H9 (cell line): ENCODE data around the gene DTHD1. TPM values are rescaled to one million over a fixed set of nuclear protein-coding genes. Genes with fewer than 3 reads are reported as not detected.

ENCODE experiments used
- DNase-seq: peaks from one replicate; pipeline ENCODE4 v3.0.0-alpha.2; 2017
- H2AFZ ChIP-seq: one replicate; pipeline ENCODE4 v1.6.1; 2013; ENCODE audit warnings: mild to moderate bottlenecking, low read length, control low read depth, moderate library complexity
- H2AK5ac ChIP-seq: 2 replicates; pipeline ENCODE4 v1.6.1; 2013; ENCODE audit warnings: low read length, control low read depth, mixed read lengths; ENCODE audit not compliant: insufficient read length
- H2BK120ac ChIP-seq: one replicate; pipeline ENCODE4 v1.6.1; 2013; ENCODE audit warnings: low read depth, mild to moderate bottlenecking, low read length, control low read depth, inconsistent platforms; ENCODE audit not compliant: poor library complexity, severe bottlenecking
- H2BK12ac ChIP-seq: 2 replicates; pipeline ENCODE4 v1.6.1; 2013; ENCODE audit warnings: low read length, control low read depth, mixed read lengths, low read depth; ENCODE audit not compliant: insufficient read length
- H2BK15ac ChIP-seq: 2 replicates; pipeline ENCODE4 v1.6.1; 2013; ENCODE audit warnings: low read depth, low read length, control low read depth
- H2BK20ac ChIP-seq: one replicate; pipeline ENCODE4 v1.6.1; 2013; ENCODE audit warnings: low read depth, mild to moderate bottlenecking, low read length, control low read depth, inconsistent platforms; ENCODE audit not compliant: poor library complexity, severe bottlenecking
- H2BK5ac ChIP-seq: 2 replicates; pipeline ENCODE4 v1.6.1; 2013; ENCODE audit warnings: low read length, control low read depth, mixed read lengths; ENCODE audit not compliant: insufficient read length
- H3K14ac ChIP-seq: 2 replicates; pipeline ENCODE4 v1.6.1; 2013; ENCODE audit warnings: low read length, control low read depth; ENCODE audit not compliant: insufficient read depth
- H3K18ac ChIP-seq: 2 replicates; pipeline ENCODE4 v1.6.1; 2013; ENCODE audit warnings: low read depth, mild to moderate bottlenecking, mixed read lengths, low read length, control low read depth; ENCODE audit not compliant: insufficient read length
- H3K23ac ChIP-seq: 2 replicates; pipeline ENCODE4 v1.6.1; 2013; ENCODE audit warnings: low read length, control low read depth, mixed read lengths, low read depth; ENCODE audit not compliant: insufficient read length
- H3K23me2 ChIP-seq: 2 replicates; pipeline ENCODE4 v1.6.1; 2013; ENCODE audit warnings: low read depth, mild to moderate bottlenecking, mixed read lengths, low read length, control low read depth; ENCODE audit not compliant: insufficient read length, poor library complexity, severe bottlenecking
- H3K27ac ChIP-seq: 2 replicates; pipeline ENCODE4 v1.5.1; 2013; ENCODE audit warnings: low read length, control low read depth, mixed read lengths, low read depth; ENCODE audit not compliant: insufficient read length
- H3K27me3 ChIP-seq: 2 replicates; pipeline ENCODE4 v1.6.1; 2013; ENCODE audit warnings: low read length, control low read depth, inconsistent platforms; ENCODE audit not compliant: insufficient read depth
- H3K4ac ChIP-seq: 2 replicates; pipeline ENCODE4 v1.6.1; 2013; ENCODE audit warnings: low read depth, mild to moderate bottlenecking, control low read depth, inconsistent platforms, low read length, moderate library complexity
- H3K4me1 ChIP-seq: 2 replicates; pipeline ENCODE4 v1.6.1; 2013; ENCODE audit warnings: low read length, control low read depth, inconsistent platforms; ENCODE audit not compliant: insufficient read depth
- H3K4me2 ChIP-seq: 2 replicates; pipeline ENCODE4 v1.6.1; 2013; ENCODE audit warnings: low read length, control low read depth, mixed read lengths; ENCODE audit not compliant: insufficient read length, insufficient read depth
- H3K56ac ChIP-seq: 2 replicates; pipeline ENCODE4 v1.6.1; 2013; ENCODE audit warnings: low read depth, mild to moderate bottlenecking, mixed read lengths, low read length, control low read depth; ENCODE audit not compliant: insufficient read length
- H3K79me1 ChIP-seq: 2 replicates; pipeline ENCODE4 v1.6.1; 2013; ENCODE audit warnings: low read depth, mild to moderate bottlenecking, moderate library complexity, low read length, control low read depth, inconsistent platforms; ENCODE audit not compliant: insufficient read depth, poor library complexity, severe bottlenecking
- H3K79me2 ChIP-seq: 2 replicates; pipeline ENCODE4 v1.6.1; 2013; ENCODE audit warnings: low read length, control low read depth, inconsistent platforms; ENCODE audit not compliant: insufficient read depth
- H3K9ac ChIP-seq: 2 replicates; pipeline ENCODE4 v1.6.1; 2013; ENCODE audit warnings: low read length, control low read depth, mixed read lengths; ENCODE audit not compliant: insufficient read length; ENCODE audit errors: extremely low read depth
- H3K9me3 ChIP-seq: one replicate; pipeline ENCODE4 v1.6.1; 2013; ENCODE audit warnings: low read depth, low read length, inconsistent platforms; ENCODE audit not compliant: control insufficient read depth
- H3T11ph ChIP-seq: one replicate; pipeline ENCODE4 v1.6.1; 2013; ENCODE audit warnings: mild to moderate bottlenecking, low read length, control low read depth, inconsistent platforms
- H4K20me1 ChIP-seq: one replicate; pipeline ENCODE4 v1.6.1; 2013; ENCODE audit not compliant: control insufficient read depth, insufficient read length, insufficient read depth
- H4K5ac ChIP-seq: 2 replicates; pipeline ENCODE4 v1.6.1; 2013; ENCODE audit warnings: low read depth, mild to moderate bottlenecking, mixed read lengths, low read length, control low read depth; ENCODE audit not compliant: insufficient read length
- H4K8ac ChIP-seq: replicated peaks from 2 replicates; pipeline ENCODE4 v1.6.1; 2013; ENCODE audit warnings: low read length, control low read depth, mixed read lengths, low read depth; ENCODE audit not compliant: insufficient read length
- H4K91ac ChIP-seq: 2 replicates; pipeline ENCODE4 v1.6.1; 2013; ENCODE audit warnings: low read depth, mild to moderate bottlenecking, moderate library complexity, mixed read lengths, low read length, control low read depth; ENCODE audit not compliant: insufficient read length
- H3K27ac Mint-ChIP-seq, 3 experiments: 2 replicates in 2 of 3; 3 replicates in 1 of 3; pipeline ENCODE4 v1.8.0; 2020 to 2021; ENCODE audit warnings: mixed read lengths in 3 of 3, mild to moderate bottlenecking in 1 of 3, moderate library complexity in 1 of 3
- H3K27me3 Mint-ChIP-seq: 2 replicates; pipeline ENCODE4 v1.8.0; 2021; ENCODE audit warnings: low read depth, mild to moderate bottlenecking, moderate library complexity, mixed read lengths
- H3K36me3 Mint-ChIP-seq, 3 experiments: 2 replicates in 2 of 3; 3 replicates in 1 of 3; pipeline ENCODE4 v1.8.0; 2020 to 2021; ENCODE audit warnings: low read depth in 3 of 3, mixed read lengths in 3 of 3; ENCODE audit not compliant: insufficient read depth in 1 of 3
- H3K4me1 Mint-ChIP-seq, 2 experiments: 2 replicates each; pipeline ENCODE4 v1.8.0; 2020; ENCODE audit warnings: mixed read lengths in 2 of 2
- H3K4me3 Mint-ChIP-seq, 2 experiments: 2 replicates in 1 of 2; 3 replicates in 1 of 2; pipeline ENCODE4 v1.8.0; 2020 to 2021; ENCODE audit warnings: mild to moderate bottlenecking in 2 of 2, mixed read lengths in 2 of 2, moderate library complexity in 1 of 2
- H3K9me3 Mint-ChIP-seq, 2 experiments: 2 replicates in 1 of 2; 3 replicates in 1 of 2; pipeline ENCODE4 v1.8.0; 2020; ENCODE audit warnings: mild to moderate bottlenecking in 2 of 2, mixed read lengths in 2 of 2, moderate library complexity in 1 of 2
- CTCF ChIP-seq: fragments of 200-600 bp; sonication (generic); conservative IDR thresholded peaks from 3 replicates; pipeline ENCODE4 v1.8.0; 2021; ENCODE audit warnings: antibody characterized with exemption, mild to moderate bottlenecking
- WGBS: extraction: QIAGEN DNeasy Blood & Tissue Kit; methylation state at CpG from one replicate; pipeline ENCODE4 v1.1.7; 2013; ENCODE audit warnings: missing lambda C conversion rate, low lambda C conversion rate, mixed read lengths; ENCODE audit not compliant: insufficient read length; ENCODE audit errors: extremely low coverage; 5-methylcytosine and 5-hydroxymethylcytosine counted together
- total RNA-seq: library from RNA; stranded (reverse); gene quantifications from 2 replicates; pipeline ENCODE4 v1.2.1, GENCODE V29; 2021

DTHD1 gene
- total RNA-seq, 1 experiment from 2014 or later: not detected

DNA sequence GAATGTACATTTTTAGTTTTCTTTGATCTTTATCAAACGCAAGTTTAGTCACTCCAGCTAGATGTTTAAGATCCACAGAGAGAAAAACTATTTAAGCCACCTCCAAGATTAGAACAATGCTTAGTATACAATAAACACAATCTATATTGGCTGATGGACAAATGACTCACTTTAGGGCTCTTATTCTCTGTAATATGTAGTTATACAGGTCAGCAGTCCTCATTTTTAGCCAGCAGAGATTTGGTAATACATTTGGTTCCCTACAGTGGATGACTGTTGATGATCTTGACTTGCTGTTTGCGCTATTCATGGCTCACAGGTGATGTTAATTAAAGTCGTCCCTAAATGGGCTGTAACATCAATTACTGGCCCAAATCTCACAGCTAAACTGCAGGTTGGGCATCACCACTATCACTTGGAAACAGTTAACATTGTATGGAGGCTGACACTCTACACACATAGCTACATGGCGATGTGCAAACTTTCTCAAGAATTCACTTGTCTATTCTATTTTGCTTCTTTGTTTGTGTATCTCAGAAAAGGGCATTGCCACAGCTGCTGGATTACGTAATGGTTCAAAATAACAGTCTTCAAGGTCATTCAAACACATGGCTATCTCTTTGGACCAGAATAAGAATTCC, 11.8 kb upstream of the DTHD1 start:
- TF ChIP-seq CTCF: no peak
- no peak overlapping the region for H3K4me2 ChIP-seq
- no peaks in the 10 kb centered on the region for H3K23me2 ChIP-seq
- H3K27me3 ChIP-seq: no peaks in the 10 kb centered on the region
- Mint-ChIP-seq H3K4me3 (no peak overlapping the region), H3K36me3 (no peaks in the 10 kb centered on the region), H3K4me1 (peaks cover 6 to 7% of the 10 kb centered on the region in 2 experiments), H3K27me3 (no peaks in the 10 kb centered on the region), H3K27ac (no peak overlapping the region; a peak in 1 of 7 replicates), H3K9me3 (no peaks in the 10 kb centered on the region)
- H2BK15ac ChIP-seq: no peak overlapping the region
- no peaks in the 10 kb centered on the region for H3K79me1 ChIP-seq
- no peak overlapping the region for H2BK20ac ChIP-seq
- DNase-seq: no peak
- H2BK12ac ChIP-seq: no peak overlapping the region
- no peak overlapping the region for H3K18ac ChIP-seq
- H4K91ac ChIP-seq: no peak overlapping the region
- H3K4me1 ChIP-seq: no peaks in the 10 kb centered on the region
- H3K79me2 ChIP-seq: no peaks in the 10 kb centered on the region
- no peak overlapping the region for H3K9ac ChIP-seq
- no peak overlapping the region for H3K56ac ChIP-seq
- no peak overlapping the region for H2AK5ac ChIP-seq
- no peak overlapping the region for H3T11ph ChIP-seq
- H3K23ac ChIP-seq: no peak overlapping the region
- H2BK120ac ChIP-seq: no peak overlapping the region
- H2AFZ ChIP-seq: no peak overlapping the region
- H2BK5ac ChIP-seq: no peak overlapping the region
- no peaks in the 10 kb centered on the region for H4K20me1 ChIP-seq
- H4K8ac ChIP-seq: no peak overlapping the region
- H3K14ac ChIP-seq: no peak overlapping the region
- no peak overlapping the region for H4K5ac ChIP-seq
- no CpG with 5 or more reads among the region's 5 CpGs for WGBS
- no peak overlapping the region for H3K27ac ChIP-seq
- no peaks in the 10 kb centered on the region for H3K9me3 ChIP-seq
- H3K4ac ChIP-seq: no peak overlapping the region
